ENCODE measurements around the gene ZNF730.

DNA sequence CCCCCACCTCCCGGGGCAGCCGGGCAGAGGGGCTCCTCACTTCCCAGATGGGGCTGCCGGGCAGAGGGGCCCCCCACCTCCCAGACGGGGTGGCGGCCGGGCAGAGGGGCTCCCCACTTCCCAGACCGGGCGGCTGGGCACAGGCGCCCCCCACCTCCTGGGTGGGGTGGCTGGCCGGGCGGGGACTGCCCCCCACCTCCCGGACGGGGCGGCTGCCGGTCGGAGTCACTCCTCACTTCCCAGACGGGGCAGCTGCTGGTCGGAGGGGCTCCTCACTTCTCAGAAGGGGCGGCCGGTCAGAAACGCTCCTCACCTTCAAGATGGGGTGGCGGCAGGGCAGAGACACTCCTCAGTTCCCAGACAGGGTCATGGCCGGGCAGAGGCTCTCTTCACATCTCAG is 43.9 kb downstream of the ZNF730 start:
- no peak for TF ChIP-seq RAD21 (conservative IDR thresholded peaks at IDR 0.05)
- no peak for TF ChIP-seq MXI1 (conservative IDR thresholded peaks at IDR 0.05; ENCODE audit: poor library complexity, severe bottlenecking)
- TF ChIP-seq, protein P1, sequence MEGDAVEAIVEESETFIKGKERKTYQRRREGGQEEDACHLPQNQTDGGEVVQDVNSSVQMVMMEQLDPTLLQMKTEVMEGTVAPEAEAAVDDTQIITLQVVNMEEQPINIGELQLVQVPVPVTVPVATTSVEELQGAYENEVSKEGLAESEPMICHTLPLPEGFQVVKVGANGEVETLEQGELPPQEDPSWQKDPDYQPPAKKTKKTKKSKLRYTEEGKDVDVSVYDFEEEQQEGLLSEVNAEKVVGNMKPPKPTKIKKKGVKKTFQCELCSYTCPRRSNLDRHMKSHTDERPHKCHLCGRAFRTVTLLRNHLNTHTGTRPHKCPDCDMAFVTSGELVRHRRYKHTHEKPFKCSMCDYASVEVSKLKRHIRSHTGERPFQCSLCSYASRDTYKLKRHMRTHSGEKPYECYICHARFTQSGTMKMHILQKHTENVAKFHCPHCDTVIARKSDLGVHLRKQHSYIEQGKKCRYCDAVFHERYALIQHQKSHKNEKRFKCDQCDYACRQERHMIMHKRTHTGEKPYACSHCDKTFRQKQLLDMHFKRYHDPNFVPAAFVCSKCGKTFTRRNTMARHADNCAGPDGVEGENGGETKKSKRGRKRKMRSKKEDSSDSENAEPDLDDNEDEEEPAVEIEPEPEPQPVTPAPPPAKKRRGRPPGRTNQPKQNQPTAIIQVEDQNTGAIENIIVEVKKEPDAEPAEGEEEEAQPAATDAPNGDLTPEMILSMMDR (IDR thresholded peaks at IDR 0.05; ENCODE audit: poor library complexity, severe bottlenecking): no peak
- no peak for TF ChIP-seq EZH2 (IDR thresholded peaks at IDR 0.05; ENCODE audit: borderline replicate concordance, insufficient read depth, low read length, poor library complexity, severe bottlenecking)

All from neural cell (in vitro differentiated cells).